GM20000 (cell line): ENCODE measurements around the gene DNAH1.

ENCODE experiments used
- DNase-seq: peaks from one replicate; pipeline ENCODE4 v3.0.0; 2012; ENCODE audit warnings: low spot score
- TF ChIP-seq, protein P1 (sequence below): IDR thresholded peaks from 2 replicates; pipeline ENCODE4 v1.5.1; 2012; ENCODE audit warnings: mild to moderate bottlenecking, control low read depth; ENCODE audit errors: extremely low read depth, missing control alignments

The DNAH1 gene

DNA sequence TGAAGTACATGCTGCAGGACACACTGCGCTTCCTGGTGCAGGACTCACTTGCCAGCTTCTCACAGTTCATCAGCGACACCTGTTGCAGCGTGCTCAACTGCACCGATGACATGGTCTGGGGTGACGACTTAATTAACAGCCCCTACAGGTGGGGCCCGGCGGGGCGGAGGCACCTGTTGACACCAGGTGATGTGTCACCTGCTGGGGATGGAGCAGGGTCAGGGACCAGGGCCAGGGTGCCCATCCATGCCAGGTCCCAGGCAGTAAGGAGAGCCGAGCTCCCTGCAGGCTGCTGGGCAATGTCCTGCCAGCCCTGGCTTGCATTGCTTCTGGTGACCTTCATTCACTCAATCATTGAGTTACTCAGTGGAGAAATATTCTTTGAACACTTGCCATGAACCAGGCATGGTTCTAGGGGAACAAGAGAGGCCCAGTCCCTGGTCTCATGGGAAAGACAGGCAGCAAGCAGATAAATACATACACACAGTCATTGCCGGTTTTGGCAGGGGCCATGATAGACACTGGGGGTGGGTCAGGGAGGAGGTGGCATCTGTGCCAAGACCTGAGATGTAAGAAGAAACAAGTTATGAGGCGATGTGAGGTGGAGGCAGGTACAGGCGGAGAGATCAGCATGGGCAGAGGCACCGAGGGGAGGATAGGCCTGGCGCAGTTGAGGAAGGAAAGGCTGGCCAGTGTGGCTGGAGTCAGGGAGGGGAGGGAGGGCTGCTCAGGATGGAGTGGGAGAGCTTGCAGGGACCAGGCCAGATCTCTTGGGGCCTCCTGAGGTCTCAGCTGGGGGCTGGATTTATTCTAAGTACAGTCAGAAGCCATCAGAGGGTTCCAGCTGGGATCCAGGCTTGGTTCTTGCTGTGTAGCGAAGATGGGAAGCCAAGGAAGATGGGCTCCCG is 30.8 kb downstream of the DNAH1 start:
- no peak for DNase-seq
- TF ChIP-seq, protein P1, sequence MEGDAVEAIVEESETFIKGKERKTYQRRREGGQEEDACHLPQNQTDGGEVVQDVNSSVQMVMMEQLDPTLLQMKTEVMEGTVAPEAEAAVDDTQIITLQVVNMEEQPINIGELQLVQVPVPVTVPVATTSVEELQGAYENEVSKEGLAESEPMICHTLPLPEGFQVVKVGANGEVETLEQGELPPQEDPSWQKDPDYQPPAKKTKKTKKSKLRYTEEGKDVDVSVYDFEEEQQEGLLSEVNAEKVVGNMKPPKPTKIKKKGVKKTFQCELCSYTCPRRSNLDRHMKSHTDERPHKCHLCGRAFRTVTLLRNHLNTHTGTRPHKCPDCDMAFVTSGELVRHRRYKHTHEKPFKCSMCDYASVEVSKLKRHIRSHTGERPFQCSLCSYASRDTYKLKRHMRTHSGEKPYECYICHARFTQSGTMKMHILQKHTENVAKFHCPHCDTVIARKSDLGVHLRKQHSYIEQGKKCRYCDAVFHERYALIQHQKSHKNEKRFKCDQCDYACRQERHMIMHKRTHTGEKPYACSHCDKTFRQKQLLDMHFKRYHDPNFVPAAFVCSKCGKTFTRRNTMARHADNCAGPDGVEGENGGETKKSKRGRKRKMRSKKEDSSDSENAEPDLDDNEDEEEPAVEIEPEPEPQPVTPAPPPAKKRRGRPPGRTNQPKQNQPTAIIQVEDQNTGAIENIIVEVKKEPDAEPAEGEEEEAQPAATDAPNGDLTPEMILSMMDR: no peak

DNA sequence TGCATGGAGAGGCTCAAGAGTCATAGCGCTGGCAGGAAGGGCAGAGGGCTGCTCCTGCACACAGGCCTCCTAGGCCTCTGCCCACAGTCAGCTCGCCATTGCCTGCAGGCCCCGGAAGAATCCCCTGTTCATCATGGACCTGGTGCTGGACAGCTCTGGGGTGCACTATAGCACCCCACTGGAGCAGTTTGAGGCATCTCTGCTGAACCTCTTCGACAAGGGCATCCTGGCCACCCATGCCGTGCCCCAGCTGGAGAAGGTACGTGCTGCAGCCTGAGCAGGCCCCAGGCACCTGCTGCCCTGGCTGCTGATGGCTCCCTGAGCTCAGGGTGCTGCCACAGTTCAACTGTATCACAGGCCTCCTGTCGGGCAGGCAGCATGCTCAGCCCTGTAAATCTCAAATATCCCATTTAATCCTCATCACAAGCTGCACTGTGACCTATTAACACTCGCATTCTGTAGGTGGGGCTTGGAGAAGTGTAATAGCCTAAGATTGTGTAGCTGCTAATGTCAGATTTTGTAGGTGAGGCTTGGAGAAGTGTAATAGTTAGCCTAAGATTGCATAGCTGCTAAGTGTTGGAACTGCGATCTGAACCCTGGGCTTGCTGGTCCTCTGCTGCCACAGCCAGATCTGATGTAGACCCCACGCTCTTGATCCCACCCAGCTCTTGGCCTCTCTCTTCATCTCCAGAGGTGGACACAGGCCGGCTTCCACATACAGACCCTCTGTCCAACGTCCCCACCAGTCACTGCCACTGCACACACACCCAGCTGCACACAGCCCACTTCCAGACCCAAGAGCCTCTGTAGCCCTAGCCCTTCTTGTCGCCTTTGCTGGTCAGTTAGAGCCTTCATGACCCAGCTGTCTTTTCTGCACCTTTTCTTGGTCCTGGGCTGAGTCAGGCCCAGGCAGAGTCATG is 31.9 kb downstream of the DNAH1 start:
- TF ChIP-seq, protein P1: no peak
- DNase-seq: no peak

DNA sequence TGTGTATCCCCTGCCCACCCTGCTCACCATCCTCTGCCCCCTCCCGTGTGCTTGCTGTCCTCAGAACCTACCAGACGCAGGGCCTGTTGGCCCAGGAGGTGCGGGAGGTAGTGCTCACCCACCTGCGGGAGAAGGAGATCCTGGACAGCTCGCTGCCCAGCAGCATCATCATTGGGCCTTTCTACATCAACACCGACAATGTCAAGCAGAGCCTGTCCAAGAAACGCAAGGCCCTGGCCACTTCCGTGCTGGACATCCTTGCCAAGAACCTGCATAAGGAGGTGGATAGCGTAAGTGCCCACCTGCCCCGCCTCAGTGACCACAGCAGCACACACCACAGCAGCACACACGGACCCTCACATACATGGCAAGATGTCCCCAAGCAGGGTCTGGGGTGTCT is 33.0 kb downstream of the DNAH1 start:
- TF ChIP-seq, protein P1: no peak
- no peak for DNase-seq

DNA sequence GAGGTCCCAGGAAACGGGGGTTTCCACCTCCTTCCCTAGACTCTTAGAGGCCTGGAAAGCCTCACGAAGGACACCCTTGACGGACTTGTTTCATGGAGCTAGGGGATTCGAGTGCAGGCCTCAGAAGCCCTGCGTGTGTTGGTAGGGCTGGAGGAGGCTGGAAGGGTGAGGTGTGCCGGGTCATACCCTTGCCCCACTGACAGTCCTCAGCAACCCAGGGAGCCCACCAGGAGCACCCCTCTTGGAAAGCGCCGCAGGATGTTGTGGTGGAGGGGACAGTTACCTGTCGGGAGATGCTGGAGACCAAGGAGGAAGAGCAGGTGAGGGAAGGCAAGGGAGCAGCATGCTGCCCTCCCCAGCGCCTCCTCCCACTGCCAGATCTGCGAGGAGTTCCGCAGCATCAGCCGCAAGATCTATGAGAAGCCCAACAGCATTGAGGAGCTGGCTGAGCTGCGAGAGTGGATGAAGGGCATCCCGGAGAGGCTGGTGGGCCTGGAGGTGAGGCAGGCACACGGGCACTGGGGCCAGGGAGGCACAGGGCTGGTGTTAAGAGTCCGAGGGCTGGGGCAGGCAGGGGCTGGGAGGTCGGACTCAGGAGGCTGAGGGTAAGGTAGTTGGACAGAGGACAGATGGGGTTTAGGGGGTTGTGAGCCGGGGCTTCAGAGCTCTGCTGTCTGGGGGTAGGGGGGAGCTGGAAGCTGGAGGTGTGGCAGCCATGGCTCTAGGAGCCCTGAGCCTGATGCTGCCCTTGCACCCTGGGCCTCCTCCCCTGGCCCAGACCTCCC is 33.7 kb downstream of the DNAH1 start:
- DNase-seq: no peak

DNA sequence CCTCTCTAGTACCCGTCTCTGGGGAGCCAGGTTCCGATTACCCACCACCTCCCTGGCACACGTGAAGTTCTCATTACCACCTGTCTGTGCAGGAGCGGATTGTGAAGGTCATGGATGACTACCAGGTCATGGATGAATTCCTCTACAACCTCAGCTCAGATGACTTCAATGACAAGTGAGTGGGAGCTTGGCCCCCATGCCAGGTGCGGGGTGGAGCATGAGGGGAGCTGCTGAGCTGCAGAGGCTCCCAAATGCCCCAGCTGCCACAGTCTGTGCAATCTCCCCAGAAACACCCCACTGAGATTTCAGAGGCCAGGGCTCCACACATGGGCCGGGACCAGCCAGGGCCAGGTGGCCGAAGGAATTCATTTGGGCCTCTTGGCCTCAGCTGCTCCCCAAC is 34.3 kb downstream of the DNAH1 start:
- no peak for DNase-seq
- TF ChIP-seq, protein P1: no peak

More for the DNA sequence above, 33.7 kb downstream of the DNAH1 start:
- TF ChIP-seq, protein P1: no peak

DNA sequence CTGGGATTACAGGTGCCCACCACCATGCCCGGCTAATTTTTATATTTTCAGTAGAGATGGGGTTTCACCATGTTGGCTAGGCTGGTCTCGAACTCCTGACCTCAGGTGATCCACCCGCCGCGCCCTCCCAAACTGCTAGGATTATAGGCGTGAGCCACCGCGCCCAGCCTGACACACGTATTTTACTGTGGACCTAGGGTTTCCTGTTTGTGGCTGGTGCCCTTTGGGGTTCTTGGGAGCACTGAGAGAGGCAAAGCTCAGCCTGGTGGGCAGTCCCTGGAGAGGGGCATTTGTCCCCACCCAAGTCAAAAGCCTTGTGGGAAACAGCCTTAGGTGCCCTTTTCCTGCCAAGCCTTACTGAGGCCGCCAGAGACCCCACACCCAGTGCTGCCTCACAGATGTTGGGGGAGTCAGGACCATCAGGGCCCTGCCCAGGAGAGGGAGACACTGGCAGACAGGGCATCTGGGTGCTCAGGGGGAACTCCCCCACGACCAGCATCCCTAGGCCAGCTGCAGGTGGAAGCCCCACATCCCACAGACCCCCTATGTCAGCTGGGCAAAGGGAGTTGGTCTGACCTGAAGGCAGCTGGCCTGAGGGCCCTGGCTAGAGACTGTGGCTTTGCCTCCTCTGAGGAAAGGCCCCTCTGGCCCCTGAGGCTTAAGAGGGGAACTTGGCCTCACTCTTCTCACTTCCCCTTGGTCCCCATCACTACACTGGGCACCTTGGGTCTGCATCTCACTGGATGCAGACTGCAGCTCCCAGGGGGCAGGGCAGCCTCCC is 35.1 kb downstream of the DNAH1 start:
- TF ChIP-seq, protein P1: no peak
- DNase-seq: no peak
